Central memory CD4-positive, alpha-beta T cell (primary cell): ENCODE data around the gene MTG2.
"Not testable (repeated sequence)": the region's sequence is repeated elsewhere in the genome, so short reads cannot be mapped to it uniquely, and the experiment has no call there.

Experiments used
- DNase-seq: peaks from one replicate; pipeline ENCODE4 v3.0.0; 2022

MTG2 gene

DNA sequence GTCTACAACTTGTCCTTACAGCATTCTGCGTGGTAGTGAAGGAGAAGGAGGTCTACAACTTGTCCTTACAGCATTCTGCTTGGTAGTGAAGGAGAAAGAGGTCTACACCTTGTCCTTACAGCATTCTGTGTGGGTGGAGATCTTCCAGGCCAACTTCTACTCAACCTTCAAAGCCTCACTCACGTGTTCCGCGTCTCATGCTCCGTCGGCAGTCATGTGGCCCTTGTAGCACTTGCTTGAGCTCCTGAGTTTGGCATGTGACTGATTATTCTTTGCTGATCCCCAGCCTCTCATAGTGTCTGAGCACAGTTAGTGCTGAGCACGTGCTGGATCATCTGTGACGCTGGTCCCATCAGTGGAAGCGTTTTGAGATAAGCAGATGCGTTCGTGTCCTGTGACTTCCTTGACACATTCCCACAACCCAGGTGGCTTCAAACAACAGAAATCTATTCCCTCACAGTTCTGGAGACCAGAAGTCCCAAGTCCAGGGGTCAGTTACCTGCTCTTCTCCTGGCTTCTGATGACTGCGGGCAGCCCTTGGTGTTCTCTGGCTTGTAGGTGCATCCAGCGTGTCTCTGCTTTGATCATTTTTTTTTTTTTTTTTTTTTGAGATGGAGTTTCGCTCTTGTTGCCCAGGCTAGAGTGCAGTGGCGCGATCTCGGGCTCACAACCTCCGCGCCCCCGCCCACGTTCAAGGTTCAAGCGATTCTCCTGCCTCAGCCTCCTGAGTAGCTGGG lies 36.6 kb upstream of the MTG2 start:
- no peak for DNase-seq

DNA sequence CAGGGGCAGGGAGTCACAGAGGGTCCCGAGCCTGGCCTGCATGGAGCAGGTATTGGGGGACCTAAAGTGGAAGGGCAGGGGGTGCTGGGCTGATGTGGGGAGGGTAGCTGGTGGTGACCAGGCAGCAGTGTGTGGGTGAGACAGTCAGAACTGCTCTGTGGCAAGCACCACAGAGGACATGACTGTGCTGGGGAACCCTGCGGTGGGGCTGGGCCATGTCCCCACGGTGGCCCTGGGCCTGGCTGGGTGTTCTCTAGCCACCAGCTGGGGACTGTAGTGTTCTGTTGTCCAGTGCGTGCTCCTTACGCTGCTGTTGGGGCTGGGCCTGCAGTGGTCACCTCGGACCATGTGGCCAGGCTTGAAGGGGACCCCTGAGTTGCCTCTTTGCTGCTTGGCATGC lies 35.7 kb upstream of the MTG2 start:
- no peak for DNase-seq

DNA sequence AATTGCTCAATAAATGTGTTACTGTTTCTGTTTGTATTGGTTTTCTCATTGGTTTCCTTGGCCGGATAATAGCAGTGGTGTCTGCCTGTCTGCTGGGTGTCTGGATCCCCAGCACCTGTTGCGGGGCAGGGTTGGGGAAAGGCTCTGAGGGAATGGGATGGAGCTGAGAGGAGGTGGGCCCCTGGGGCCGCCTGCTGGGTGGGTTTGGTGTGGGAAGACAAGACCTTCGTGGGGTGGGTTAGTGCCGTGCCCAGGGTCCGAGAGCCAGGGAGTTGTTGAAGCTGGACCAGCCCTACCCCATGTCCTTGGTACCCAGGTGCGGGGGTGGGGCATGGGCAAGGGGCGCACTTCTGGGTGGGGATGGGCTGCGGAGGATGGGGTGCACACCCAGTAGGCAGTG lies 35.3 kb upstream of the MTG2 start:
- DNase-seq, result no peak

DNA sequence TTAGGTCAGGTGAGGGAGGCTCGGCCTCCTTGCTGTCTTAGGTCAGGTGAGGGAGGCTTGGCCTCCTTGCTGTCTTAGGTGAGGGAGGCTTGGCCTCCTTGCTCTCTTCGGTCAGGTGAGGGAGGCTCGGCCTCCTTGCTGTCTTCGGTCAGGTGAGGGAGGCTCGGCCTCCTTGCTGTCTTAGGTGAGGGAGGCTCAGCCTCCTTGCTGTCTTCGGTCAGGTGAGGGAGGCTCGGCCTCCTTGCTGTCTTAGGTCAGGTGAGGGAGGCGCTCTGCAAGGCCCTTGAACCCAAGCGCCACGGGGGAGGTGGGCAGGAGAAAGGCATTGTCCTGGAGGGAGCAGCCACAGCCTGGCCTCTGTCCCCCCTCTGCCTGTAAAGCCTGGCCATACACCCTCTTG lies 34.4 kb upstream of the MTG2 start:
- DNase-seq, result not testable (repeated sequence)

DNA sequence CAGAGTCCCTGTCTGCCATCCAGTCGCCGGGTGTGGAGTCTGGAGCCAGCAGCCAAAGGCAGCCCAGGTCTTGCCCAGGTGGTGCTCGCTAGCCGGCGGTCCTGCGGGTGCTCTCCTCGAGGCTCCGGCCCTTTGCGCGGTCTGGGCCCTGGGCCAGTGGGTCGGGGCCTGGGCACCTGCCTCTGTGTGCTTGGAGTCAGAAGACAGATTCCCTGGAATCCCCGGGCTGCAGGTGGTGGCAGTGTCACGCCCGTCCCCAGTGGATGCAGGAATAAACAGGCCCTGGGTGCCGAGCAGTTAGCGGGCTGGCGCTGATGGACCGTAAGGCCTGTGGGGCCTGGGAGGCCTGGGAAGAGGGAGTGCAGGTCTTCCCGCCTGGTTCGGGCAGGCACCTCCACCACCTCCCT lies 33.9 kb upstream of the MTG2 start:
- DNase-seq, result no peak

DNA sequence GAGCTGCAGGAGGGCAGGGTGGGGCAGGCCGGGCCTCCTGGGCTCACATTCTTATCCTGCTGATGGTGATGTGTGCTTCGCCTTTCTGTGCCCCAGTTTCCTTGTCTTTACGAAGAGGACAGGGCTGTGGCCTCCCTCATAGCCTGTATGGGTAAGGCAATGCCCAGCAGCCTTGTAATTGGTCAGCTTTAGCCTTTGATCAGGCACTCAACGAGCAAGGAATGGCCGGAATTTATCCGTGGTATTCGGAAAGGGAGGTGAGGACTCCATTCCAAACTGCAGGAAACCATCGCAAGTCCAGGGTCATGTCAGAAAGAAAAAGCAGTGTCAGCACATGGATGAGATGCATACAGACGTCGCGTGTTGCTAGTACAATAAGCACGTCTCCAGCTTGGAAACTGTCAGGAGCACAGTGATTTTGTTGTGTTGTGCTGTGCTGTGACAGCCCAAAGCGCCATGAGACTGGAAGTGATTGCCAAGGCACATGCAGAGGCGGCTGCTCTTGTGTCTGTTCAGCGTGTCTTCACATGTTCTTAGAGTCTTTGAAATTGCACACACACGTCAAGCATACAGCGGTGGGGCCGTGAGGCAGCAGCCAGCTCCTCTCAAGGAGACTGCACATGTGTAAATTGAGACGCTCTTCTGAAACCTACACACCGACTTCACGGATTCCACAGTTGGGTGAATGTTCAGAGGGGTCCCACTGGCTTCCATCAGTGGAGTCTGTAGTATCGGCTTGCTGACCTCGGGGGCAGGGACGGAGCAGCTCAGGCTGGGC lies 33.1 kb upstream of the MTG2 start:
- DNase-seq, result no peak

DNA sequence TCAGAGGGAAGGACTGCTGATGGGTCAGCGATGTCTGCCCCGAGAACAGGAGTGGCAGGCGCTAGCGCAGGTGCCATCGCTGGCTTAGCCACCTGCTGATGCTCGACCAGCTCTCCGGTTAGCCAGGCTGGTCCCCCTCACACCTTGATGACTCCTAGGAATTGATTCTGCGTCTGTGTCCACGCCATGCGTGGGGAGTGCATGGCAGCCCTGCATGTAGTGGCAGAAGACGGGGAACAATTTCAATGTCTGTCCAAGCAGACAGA lies 32.6 kb upstream of the MTG2 start:
- no peak for DNase-seq

DNA sequence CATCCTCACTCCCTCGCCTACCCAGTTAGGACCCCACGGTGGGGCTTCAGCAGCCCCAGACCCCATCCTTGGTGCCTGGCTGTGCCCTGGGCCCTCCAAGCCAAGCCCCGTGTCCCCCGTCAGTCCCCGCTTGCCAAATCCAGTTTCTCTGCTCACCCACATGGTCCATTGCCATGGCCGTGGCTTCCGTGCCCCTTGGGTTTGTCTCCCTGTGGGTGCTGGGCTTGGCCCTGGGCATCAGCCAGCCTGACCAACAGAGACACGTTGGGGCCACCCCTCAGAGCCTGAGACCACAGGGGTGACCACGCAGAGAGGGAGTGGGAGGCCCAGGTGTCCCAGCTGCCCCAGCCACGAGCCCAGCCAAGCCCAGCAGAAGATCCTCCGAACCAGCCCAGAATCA lies 31.6 kb upstream of the MTG2 start:
- no peak for DNase-seq

DNA sequence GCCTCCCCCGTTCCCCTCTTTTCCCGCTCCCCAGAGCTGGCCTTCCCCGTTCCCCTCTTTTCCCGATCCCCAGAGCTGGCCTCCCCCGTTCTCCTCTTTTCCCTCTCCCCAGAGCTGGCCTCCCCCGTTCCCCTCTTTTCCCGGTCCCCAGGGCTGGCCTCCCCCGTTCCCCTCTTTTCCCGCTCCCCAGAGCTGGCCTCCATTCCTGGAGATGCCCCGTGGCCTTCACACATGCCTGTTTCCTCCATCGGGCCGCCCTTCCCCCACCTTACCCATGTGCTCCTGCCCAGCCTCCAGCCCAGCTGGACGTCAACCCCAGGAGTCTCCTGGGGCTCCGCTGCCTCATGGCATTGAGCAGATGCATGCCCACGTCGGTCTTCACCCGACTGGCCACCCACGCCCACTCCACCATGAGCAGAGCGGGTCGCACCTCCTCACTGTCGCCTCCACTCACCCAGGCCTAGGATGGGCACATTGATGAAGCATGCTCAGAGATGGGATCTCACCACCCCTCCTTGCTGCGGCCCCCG lies 30.9 kb upstream of the MTG2 start:
- no peak for DNase-seq

DNA sequence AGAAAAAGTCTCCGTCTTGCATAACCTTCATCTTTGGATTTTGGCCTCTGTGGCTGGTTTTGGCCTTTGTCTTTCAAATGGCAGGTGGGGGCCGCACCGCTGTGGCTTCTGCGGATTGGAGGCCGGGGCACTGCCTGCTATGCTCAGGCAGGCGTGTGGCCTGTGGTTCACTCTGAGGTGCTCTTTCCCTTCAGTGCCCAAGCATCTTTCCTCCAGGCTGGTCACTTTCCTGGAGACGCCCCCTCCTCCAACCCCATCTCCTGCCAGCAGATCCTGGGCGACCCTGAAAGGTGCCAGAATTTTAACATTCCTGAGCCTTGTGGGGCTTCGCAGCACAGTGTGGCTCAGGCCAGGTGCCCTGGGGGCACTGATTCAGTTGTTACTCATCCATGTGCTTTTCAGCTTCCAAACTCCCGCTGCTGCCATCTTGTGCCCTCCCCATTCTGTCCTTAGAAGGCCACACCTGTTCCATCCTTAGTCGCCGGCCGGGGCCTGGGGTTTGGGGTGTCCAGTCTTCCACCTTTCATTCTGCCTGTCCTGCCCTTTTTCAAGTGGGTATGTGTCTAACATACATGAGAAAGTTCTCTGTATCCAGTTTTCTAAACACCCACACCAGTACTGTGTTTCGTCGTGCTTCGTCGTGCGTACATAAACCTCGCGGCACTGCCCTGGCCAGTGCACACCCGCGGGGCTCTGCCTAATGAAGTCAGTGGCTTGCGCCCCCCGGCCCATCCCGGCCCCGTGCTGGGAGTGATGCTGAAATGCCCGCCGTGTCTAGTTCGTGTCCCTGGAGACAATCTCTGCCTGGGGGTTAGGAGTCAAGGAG lies 27.2 kb upstream of the MTG2 start:
- DNase-seq, result no peak

DNA sequence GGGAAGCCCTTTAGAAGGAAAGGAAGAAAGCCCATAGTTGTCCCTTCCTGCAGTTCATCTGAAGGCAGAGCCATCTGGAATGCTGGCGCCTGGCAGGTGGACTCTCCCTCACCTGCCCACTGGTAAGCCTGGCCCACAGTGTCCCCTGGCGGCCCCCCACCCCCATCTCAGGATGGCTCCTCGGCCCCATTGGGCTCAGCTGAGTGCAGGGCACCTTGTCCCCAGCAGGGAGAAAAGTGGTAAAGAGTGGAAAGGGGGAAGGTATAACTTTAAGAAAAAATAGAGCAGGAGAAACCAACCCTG lies 26.6 kb upstream of the MTG2 start:
- DNase-seq, result no peak

DNA sequence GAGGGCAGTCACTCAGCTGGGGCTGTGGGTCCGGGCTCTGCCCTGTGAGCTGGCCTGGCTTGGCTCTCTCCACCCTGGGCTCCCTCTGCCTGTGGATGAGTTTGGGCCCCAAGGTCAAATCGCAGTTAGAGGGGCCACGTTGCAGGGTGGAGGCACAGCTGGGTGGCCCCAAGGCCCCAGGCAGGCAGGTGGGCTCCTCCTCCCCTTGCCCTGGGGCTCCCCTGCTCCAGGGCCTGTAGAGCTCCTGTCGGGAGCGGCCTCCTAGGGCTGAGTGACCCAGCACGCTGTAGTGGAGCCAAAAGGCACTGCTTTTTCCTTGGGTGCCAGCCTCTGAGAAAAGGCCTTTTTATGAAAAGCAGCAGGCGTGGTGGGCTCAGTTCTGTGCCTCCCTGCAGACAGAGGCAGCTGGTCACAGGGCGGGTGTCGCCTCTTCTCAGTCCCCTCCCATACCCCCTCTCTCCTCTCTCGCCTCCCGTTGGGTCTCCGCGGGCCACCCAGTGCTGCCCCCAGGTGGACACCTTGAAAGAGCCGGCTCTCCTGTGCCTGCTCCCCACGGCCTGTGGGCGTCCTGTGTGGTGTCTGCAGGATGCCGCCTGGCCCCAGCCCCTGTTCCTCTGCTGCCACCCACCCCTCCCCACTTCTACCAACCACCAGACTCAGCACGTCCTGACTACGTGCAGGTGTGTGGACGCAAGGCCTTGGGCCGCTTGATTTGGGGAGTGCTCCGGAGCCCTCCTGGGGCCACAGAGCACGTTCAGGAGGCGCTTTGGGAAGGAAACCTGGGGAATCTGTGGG lies 26.0 kb upstream of the MTG2 start:
- peak; percentile 62 for DNase-seq

DNA sequence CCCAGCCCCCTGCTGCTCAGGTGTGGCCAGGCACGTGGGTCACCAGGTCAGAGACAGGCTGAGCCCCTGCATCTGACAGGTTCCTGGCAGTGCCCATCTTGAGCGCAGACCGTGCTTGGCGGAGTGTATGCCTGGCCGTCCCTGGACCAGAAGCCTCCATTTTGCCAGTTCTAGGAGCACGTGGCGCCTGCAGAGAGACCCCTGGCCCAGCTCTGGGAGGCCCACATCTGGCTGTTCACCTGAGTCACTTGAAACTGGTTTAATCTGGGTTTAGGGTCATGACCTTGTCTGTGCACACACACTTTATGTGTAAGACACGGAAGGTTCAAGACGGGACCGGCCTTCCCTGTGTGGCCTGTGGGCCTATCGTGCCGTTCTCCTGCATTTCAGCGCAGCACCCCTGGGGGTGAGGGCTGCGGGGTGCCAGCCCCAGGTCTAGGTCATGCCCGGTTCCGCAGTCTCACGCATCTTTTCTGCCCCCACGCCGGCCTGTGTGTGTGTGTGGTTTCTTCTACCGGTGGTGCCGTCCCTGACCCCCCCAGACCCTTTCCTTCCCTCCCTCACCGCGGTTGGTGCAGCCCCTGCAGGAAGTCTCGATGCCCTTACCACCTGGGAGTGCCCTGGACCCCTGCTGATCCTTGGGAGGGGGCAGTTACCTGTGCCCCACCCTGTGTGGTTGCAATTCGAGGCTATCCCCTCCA lies 25.3 kb upstream of the MTG2 start:
- DNase-seq, result no peak

DNA sequence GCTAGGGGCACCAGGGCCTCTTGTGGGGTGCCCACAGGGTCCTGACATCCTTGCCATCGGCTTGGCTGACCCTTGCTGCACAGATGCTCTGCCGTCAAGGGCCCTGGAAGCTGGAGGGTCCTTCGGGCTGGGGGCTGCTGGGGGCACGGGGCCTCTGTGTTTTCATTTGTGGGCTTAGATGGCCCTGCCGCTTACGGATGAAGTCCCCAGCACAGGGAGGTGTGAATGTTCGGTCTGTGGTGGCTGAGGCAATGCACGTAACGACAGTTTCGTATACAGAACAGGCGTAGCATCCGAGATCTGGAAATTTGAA lies 24.8 kb upstream of the MTG2 start:
- no peak for DNase-seq

DNA sequence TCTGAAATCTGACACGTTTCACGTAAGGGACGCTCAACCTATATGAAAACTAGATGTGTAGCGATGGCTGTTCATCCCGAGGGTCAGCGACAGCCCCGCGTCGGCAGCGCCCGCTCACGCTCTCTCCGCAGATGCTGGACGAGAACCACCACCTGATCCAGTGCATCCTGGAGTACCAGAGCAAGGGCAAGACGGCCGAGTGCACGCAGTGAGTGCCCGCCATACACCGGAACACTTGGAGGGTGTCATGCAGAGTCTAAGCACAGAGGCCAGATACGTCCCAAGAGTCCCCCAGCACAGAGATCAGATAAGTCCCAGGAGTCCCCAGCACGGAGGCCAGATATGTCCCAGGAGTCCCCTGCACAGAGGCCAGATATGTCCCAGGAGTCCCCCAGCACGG lies 24.3 kb upstream of the MTG2 start:
- no peak for DNase-seq

DNA sequence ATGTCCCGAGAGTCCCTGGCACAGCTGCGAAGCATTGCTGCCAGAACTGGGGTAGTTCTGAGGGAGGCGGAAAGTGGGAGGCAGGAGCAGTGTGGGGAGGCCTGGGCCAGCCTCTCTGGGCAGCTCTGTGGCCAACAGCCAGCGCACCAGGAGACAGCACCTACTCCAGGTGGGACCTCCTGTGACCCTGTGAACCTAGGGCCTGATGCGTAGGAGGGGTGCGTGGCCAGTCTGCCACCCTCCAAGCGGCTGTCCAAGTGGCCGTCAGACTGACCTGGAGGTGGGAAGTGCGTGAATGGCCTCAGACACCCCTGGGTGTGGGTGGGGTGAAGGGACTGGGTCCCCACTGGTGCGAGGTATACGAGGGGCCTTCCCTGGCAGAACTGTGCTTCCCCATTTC lies 23.8 kb upstream of the MTG2 start:
- no peak for DNase-seq

DNA sequence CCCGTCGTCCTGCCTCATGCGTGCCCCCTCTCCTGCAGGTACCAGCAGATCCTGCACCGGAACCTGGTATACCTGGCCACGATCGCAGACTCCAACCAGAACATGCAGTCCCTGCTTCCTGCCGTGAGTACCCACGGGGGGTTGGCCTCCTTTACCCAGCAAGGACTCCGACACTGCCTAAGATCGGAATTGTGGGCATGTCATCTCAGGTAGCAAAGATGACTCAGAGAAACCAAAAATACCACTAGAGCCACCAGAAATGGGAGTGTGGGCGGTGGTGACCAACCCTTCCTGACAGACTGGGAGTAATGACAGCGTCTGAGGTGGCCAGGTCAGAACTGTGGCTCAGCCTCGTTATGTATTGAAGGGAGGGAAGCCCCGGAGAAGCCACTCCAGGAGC lies 23.0 kb upstream of the MTG2 start:
- no peak for DNase-seq

DNA sequence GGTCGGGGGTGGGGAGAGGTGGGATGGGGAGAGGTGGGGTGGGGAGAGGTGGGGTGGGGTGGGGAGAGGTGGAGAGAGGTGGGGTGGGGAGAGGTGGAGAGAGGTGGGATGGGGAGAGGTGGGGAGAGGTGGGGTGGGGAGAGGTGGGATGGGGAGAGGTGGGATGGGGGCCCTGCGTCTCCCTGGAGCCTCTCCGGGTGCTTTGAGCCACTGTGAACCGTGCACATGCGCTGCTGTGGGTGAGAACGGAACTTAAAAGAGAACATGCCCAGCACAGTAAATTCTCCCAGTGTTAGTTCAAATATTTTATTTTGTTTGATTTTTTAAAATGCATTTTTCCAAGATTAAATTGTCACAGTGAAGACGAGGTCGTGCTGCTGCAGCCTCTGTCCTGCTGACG lies 22.6 kb upstream of the MTG2 start:
- DNase-seq, result no peak

DNA sequence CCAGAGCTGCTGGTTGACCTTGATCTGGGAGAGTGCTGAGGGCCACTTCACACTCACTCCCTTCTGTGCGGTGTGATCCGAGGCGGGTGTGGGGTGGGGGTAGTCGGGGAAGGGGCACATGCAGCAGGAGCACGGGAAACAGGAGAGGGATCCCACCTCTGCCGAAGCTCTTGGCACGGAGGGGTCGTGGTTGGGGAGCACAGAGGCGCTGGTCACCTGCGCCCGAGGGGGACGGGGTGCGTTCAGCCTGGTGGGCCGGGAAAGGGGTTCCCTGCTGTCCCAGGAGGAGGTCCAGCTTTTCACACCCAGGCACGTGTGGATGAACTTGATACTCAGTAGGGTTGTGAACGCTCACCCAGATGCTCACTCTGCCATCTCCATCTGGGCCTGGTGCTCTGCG lies 22.0 kb upstream of the MTG2 start:
- DNase-seq, result no peak

DNA sequence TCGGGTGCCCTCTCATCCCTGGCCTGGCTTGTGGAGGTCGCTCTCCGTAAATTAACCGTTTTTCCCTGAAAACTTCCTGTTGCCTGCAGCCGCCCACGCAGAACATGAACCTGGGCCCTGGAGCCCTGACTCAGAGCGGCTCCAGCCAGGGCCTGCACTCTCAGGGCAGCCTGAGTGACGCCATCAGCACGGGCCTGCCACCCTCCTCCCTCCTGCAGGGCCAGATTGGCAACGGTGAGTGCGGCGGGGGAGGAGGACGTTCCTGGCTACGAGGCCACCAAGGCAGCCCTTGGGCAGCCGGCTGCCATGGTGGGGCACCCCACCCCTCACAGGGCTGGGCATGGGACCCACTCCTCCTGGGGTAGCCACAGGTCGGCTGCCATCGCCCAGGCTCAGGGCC lies 21.5 kb upstream of the MTG2 start:
- DNase-seq, result no peak

DNA sequence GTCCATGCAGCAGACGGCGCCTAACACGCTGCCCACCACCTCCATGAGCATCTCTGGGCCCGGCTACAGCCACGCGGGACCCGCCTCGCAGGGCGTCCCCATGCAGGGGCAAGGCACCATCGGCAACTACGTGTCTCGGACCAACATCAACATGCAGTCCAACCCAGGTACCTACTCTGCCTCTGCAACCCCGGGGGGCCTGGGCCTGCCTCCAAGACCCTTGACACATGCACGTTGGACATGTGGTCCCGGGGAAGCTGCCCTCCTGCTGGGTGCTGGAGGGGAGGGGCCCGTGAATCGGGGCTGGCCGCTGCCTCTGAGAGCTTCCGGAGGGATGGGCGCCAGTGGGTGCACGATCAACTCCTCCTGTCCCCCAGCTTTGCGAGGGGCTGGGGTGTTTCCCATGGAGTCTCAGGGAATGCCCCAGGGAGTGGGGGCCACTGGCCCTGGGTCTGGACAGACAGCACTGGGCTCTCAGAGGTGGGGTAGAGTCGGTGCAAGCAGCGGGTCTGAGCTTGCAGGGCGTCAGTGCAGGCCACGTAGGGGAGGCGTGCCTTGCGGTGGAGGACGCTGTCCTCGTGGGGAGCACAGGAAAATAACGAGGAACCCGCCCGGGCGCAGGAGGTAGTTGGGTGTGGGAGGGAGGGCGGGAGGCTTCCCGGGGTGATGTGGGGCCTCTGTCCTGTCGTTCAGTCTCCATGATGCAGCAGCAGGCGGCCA lies 19.9 kb upstream of the MTG2 start:
- no peak for DNase-seq

DNA sequence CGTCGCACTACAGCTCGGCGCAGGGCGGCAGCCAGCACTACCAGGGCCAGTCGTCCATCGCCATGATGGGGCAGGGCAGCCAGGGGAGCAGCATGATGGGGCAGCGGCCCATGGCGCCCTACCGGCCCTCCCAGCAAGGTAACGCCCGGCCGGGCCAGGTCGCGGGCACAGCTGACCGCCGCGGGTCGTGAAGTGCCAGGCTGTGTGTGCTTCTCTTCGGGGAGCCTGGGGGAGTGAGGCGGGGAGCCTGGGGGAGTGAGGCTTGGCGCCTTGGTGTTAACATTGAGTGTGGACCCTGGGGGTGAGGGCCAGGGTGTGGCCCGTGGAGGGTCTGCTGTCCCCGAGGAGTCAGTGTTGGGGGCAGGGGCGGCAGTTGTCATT lies 19.4 kb upstream of the MTG2 start:
- no peak for DNase-seq
